ENCODE results near the gene CDK19. TPM values are rescaled to one million over a fixed set of nuclear protein-coding genes. Genes with fewer than 3 reads are reported as not detected.
A peak's percentile ranks its signal among the peaks of the same experiment; 100 is the strongest.
"Not testable (repeated sequence)": the region's sequence is repeated elsewhere in the genome, so short reads cannot be mapped to it uniquely, and the experiment has no call there.

CDK19 gene
- total RNA-seq, 2 donors from 2014 or later: 7.4 to 9.6 TPM

DNA sequence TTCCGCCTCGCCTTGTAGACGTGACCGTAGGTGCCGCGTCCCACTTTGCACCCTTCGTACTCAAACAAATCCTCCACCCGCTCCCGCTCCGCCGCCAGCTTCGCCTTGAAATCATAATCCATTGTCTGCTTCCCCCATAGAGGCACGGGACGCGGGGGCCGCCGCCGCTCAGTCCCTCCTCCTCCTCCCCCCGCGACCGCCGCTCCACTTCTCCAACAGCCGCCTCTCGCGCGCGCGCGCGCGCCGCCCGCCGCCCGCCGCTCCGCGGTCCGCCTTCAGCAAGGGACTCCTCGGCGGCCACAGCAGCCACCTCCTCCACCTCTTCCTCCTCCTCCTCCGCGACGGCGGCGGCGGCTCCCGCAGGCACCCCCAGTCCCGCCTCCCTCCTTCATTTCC, 256 bp downstream of the CDK19 start:
- ATAC-seq: no peak
- intact Hi-C loops (cut with DNase I): loop anchor here in 1 of 2 donors (5.0 to 10.0 kb wide), 2 partner anchors 57 to 140 kb away; partner anchors contain the start of genes AMD1 and GTF3C6
- DNase-seq: no peak

GRCh38 chr6:110814102-110815014, 911 bp downstream of the CDK19 start:
- ATAC-seq (peak; percentile 25 to 33), DNase-seq (peak; percentile 60)
- intact Hi-C loops (cut with DNase I): loop anchor here in 1 of 2 donors (5.0 to 10.0 kb wide), 2 partner anchors 58 to 140 kb away; partner anchors contain the start of genes AMD1 and GTF3C6

- intact Hi-C loops (cut with DNase I): loop anchor here in 1 of 2 donors (10.0 kb wide), 1 partner anchor 141 kb away; the partner anchor contains the start of gene GTF3C6
- no peak for DNase-seq
- no peak for ATAC-seq
Observed at GRCh38 chr6:110813338-110814101, 1.7 kb downstream of the CDK19 start.

GRCh38 chr6:110812719-110813118, 2.5 kb downstream of the CDK19 start:
- intact Hi-C loops (cut with DNase I): loop anchor here in 1 of 2 donors (10.0 kb wide), 1 partner anchor 142 kb away; the partner anchor contains the start of gene GTF3C6
- DNase-seq (no peak), ATAC-seq (no peak)

DNA sequence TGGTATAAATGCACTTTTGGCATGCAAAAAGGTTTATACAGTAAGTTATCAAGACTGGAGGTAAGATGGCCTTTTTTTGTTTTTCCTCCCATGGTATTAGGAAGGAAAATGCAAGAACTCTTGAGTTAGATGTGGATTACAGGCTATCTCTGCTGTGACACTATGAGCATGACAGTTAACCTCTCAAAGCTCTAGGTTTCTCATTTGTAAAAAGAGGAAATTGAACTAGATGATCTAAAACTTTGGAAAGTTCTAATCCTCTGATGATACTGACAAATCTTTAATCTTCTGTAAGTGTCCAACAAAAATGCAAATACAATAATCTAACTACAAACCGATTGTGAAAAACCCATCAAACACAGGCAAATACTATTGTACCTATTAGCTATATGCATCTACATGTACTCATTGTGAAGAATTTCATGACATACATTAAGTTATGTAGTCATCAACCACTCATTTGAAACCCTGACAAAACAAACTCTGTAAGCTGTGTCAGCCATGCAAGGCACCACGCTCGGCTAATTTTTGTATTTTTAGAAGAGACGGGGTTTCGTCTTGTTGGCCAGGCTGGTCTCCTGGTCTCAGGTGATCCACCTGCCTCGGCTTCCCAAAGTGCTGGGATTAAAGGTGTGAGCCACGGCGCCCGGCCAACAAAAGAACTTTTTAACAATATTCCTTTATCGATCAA, 4.2 kb downstream of the CDK19 start:
- no peak for DNase-seq
- no peak for ATAC-seq
- intact Hi-C loops (cut with DNase I): loop anchor here in 1 of 2 donors (10.0 kb wide), 1 partner anchor 144 kb away; the partner anchor contains the start of gene GTF3C6

DNA sequence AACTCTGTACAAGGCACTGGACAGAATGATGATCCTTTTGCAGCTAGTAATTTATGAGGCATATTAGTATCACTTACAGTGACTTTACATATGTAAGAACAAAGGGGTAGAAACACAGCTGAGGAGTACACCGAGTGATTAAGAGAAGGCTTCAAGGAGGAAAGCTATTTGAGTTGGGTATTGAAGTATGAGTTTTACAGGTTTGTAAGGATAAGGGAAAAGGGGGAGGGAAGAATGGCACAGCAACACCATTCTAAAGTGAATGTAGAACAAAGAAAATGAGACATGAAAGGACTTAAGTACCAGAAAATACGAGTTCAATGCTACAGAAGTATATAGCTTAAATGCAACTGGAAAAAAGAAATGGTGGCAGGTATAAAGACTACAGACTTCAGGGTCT, 5.5 kb downstream of the CDK19 start:
- no peak for DNase-seq
- ATAC-seq: no peak
- intact Hi-C loops (cut with DNase I): loop anchor here in 1 of 2 donors (10.0 kb wide), 1 partner anchor 145 kb away; the partner anchor contains the start of gene GTF3C6

GRCh38 chr6:110802175-110802574, 13.1 kb downstream of the CDK19 start:
- intact Hi-C loops (cut with DNase I); ATAC-seq; DNase-seq: not testable (repeated sequence)

- ATAC-seq: no peak
- intact Hi-C loops (cut with DNase I): no loop called here
- no peak for DNase-seq
Observed at GRCh38 chr6:110800839-110801196, 14.5 kb downstream of the CDK19 start.

DNA sequence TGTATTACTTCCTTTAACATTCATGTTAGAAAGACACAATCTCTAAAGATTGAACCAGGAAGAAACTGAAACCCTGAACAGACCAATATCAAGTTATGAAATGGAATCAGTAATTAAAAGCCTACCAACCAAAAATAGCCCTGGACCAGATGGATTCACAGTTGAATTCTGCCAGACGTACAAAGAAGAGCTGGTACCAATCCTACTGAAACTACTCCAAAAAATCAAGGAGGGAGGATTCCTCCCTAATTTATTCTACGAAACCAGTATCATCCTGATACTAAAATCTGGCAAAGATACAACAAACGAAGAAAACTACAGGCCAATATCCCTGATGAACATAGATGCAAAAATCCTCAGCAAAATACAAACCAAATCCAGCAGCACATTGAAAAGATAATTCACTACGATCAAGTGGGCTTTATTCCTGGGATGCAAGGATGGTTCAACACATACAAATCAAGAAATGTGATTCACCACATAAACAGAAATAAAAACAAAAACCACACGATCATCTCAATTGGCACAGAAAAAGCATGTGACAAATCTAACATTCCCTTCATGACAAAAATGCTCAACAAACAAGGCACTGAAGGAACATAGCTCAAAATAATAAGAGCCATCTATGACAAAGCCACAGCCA, 15.0 kb downstream of the CDK19 start:
- intact Hi-C loops (cut with DNase I): no loop called here

DNA sequence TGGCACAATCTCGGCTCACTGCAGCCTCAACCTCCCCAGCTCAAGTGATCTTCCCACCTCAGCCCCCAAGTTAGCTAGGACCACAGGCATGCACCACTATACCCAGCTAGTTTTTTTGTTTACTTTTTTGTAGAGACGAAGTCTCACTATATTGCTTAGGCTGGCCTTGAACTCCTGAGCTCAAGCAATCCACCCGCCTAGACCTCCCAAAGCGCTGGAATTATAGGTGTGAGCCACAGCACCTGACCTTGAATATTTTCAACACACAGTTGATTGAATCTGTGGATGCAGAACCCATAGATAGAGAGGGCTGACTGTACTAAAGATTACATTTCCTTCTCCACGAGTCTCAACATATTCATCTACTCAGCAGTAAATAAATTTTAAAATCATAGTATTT, 15.6 kb downstream of the CDK19 start:
- ATAC-seq: no peak
- intact Hi-C loops (cut with DNase I): no loop called here
- no peak for DNase-seq

More for the DNA sequence above, 15.0 kb downstream of the CDK19 start:
- DNase-seq (no peak), ATAC-seq (no peak)

- ATAC-seq: no peak
- DNase-seq: no peak
- intact Hi-C loops (cut with DNase I): no loop called here
Observed at GRCh38 chr6:110799189-110799588, 16.1 kb downstream of the CDK19 start.

GRCh38 chr6:110795271-110795670, 20.0 kb downstream of the CDK19 start:
- intact Hi-C loops (cut with DNase I): no loop called here
- no peak for DNase-seq
- no peak for ATAC-seq

- DNase-seq: no peak
- intact Hi-C loops (cut with DNase I): no loop called here
- no peak for ATAC-seq
Observed at GRCh38 chr6:110786696-110787095, 28.6 kb downstream of the CDK19 start.

DNA sequence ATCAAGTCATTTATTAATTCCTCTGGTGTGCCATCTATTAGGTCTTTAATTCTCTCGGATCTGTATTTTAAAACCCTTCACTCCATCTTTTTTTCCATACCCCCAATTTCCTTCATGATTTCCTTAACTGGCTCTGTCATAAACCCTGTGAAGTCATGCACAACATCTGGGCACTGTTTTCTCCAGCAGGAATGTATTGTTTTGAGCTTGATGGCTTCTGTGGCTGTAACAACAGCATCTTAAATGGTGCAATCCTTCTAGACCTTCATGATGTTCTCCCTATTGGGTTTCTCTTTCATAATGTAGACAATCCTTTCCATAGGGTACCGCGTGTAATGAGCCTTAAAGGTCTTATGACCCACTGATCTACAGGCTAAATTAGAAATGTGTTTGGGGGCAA, 29.0 kb downstream of the CDK19 start:
- intact Hi-C loops (cut with DNase I): no loop called here

DNA sequence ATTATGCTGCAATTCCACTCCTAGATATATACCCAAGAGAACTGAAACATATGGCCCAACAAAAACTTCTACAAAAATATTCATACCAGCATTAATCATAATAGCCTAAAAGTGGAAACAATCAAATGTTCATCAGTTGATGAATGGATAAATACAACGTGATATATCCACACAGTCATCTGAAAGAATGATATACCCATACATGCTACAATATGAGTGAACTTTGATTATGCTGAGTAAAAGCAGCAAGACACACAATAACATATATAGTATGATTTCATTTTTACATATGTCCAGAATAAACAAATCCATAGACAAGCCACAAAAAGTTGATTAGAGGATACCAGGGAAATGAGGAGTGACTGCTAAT, 30.7 kb downstream of the CDK19 start:
- ATAC-seq: no peak
- intact Hi-C loops (cut with DNase I): no loop called here
- DNase-seq: no peak

More for the DNA sequence above, 29.0 kb downstream of the CDK19 start:
- no peak for DNase-seq
- no peak for ATAC-seq

DNA sequence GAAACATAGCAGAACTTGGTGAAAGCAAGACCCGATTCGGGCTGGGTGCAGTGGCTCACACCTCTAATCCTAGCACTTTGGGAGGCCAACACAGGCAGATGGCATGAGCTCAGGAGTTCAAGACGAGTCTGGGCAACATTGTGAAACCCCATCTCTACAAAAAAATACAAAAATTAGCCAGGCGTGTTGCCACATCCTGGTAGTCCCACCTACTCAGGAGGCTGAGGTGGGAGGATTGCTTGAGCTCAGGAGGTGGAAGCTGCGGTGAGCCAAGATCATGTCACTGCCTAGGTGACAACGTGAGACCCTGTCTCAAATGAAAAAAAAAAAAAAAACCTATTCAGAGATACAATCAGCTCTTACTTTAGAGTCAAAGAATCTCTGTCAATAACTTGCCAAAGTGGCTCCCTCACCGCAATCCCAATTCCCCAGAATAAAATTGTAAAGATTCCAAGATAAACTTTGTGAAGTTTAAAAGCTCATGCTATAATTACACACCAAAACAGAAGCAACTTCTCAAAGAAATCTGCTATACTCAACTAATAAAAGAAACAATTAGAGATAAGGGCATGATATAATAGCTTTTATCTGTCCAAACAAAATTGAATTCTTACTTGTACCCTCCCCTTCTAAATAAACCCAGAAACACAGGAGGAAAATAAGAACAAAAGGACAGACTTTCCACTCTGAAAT, 33.6 kb downstream of the CDK19 start:
- DNase-seq (no peak), ATAC-seq (no peak)
- intact Hi-C loops (cut with DNase I): no loop called here

DNA sequence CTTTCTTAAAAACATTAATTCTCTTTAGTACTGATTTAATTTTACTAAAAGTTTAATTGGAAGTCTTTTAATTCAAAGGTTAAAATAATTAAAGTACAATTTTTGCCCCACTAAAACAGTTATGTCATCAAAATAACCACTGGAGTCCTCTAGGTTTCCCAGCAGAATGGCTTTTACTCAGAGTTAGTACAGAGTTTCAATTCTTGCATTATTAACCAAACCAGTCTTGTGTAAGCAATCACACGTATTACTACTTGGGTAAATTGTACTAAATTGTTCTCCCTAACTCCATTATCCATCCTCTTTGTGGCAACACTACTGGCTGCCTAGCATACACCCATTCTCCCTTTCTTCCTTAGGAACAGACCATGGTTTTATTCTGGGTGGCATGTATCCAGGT, 36.9 kb downstream of the CDK19 start:
- DNase-seq (no peak), ATAC-seq (no peak)
- intact Hi-C loops (cut with DNase I): no loop called here

GRCh38 chr6:110777636-110778035, 37.6 kb downstream of the CDK19 start:
- DNase-seq (no peak), ATAC-seq (no peak)
- intact Hi-C loops (cut with DNase I): no loop called here
